Measurements from ENCODE around the gene CPA1.

CPA1 gene

GRCh38 chr7:130423501-130424037 is 43.3 kb downstream of the CPA1 start:
- H4K20me1 ChIP-seq (ENCODE audit: insufficient read depth, low read length): no peaks in the 10 kb centered on the region
- no peak overlapping the region for H3K4me3 ChIP-seq (ENCODE audit: low read depth, low read length, poor library complexity, severe bottlenecking)
- TF ChIP-seq EZH2 (IDR thresholded peaks at IDR 0.05; ENCODE audit: borderline replicate concordance, low read length) (no peak), CTCF (IDR thresholded peaks at IDR 0.05; ENCODE audit: low read length) (no peak)
- H3K4me1 ChIP-seq (ENCODE audit: insufficient read depth, low read length, severe bottlenecking): no peaks in the 10 kb centered on the region
- no peak overlapping the region for H3K9ac ChIP-seq (ENCODE audit: low read length)
- H3F3A ChIP-seq (ENCODE audit: insufficient read depth, low read length): no peaks in the 10 kb centered on the region
- no peak overlapping the region for H3K27ac ChIP-seq (ENCODE audit: low read depth, low read length, poor library complexity, severe bottlenecking)
- no peaks in the 10 kb centered on the region for H3K9me2 ChIP-seq (ENCODE audit: low read depth, low read length)
- H3K27me3 ChIP-seq (ENCODE audit: insufficient read depth, low read length): no peaks in the 10 kb centered on the region
- no peak overlapping the region for H2AFZ ChIP-seq (ENCODE audit: low read length)
- no peaks in the 10 kb centered on the region for H3K9me3 ChIP-seq (ENCODE audit: low read length)
- no peaks in the 10 kb centered on the region for H3K79me2 ChIP-seq (ENCODE audit: insufficient read depth, low read length)
- H3K36me3 ChIP-seq (ENCODE audit: insufficient read depth, low read length): peaks cover 33% of the 10 kb centered on the region; the same call in 1 of the 2 replicates
- H3K4me2 ChIP-seq (ENCODE audit: low read length): no peak overlapping the region

DNA sequence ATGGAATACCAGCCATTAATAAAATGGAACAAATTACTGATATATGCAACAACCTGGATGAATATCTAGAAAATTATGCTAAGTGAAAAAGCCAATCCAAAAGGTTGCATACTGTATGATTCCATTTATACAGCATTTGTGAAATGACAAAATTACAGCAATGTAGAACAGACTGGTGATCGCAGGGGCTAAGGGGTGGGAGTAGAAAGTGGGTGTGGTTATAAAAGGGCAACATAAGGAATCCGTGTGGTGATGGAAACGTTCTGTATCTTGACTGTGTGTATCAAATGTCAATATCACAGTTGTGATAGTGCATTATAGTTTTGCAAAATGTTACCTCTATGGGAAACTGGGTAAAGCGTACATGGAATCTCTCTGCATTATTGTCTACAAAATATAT is 45.5 kb downstream of the CPA1 start:
- H3K27ac ChIP-seq (ENCODE audit: low read depth, low read length, poor library complexity, severe bottlenecking): no peak overlapping the region
- H3K4me3 ChIP-seq (ENCODE audit: low read depth, low read length, poor library complexity, severe bottlenecking): no peak overlapping the region
- no peaks in the 10 kb centered on the region for H3K9me3 ChIP-seq (ENCODE audit: low read length)
- H3K4me2 ChIP-seq (ENCODE audit: low read length): no peak overlapping the region
- no peaks in the 10 kb centered on the region for H4K20me1 ChIP-seq (ENCODE audit: insufficient read depth, low read length)
- peaks cover 32% of the 10 kb centered on the region; the same call in 1 of the 2 replicates for H3K36me3 ChIP-seq (ENCODE audit: insufficient read depth, low read length)
- no peak for TF ChIP-seq EZH2 (IDR thresholded peaks at IDR 0.05; ENCODE audit: borderline replicate concordance, low read length)
- no peak for TF ChIP-seq CTCF (IDR thresholded peaks at IDR 0.05; ENCODE audit: low read length)
- H3K27me3 ChIP-seq (ENCODE audit: insufficient read depth, low read length): no peaks in the 10 kb centered on the region
- H3K9ac ChIP-seq (ENCODE audit: low read length): no peak overlapping the region
- no peaks in the 10 kb centered on the region for H3F3A ChIP-seq (ENCODE audit: insufficient read depth, low read length)
- H3K79me2 ChIP-seq (ENCODE audit: insufficient read depth, low read length): no peaks in the 10 kb centered on the region
- H2AFZ ChIP-seq (ENCODE audit: low read length): no peak overlapping the region
- no peaks in the 10 kb centered on the region for H3K9me2 ChIP-seq (ENCODE audit: low read depth, low read length)
- peaks cover 5% of the 10 kb centered on the region for H3K4me1 ChIP-seq (ENCODE audit: insufficient read depth, low read length, severe bottlenecking)

DNA sequence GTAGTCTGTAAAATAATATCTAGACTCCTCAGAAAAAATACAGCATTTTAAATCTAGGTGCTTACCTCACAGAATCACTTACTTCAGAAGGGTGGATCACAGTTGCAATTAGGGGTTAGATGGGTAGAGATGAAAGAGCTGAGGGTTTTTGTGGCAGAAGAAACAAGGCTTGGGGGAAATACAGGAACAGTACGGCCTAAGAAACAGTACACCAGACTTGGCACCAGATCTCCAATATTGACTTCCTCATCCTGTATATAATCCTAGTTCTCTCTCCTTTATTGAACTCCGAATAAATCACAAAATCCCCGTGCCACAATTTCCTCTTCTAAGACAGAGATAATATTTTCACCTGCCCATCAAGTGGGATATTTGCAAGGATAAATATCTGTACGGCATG is 46.3 kb downstream of the CPA1 start:
- Histone ChIP-seq H3K27ac (ENCODE audit: low read depth, low read length, poor library complexity, severe bottlenecking) (no peak overlapping the region), H3K36me3 (ENCODE audit: insufficient read depth, low read length) (peaks cover 24% of the 10 kb centered on the region; the same call in 1 of the 2 replicates), H3F3A (ENCODE audit: insufficient read depth, low read length) (no peaks in the 10 kb centered on the region), H3K4me2 (ENCODE audit: low read length) (no peak overlapping the region), H3K4me3 (ENCODE audit: low read depth, low read length, poor library complexity, severe bottlenecking) (no peak overlapping the region), H3K4me1 (ENCODE audit: insufficient read depth, low read length, severe bottlenecking) (peaks cover 5% of the 10 kb centered on the region), H3K79me2 (ENCODE audit: insufficient read depth, low read length) (no peaks in the 10 kb centered on the region), H4K20me1 (ENCODE audit: insufficient read depth, low read length) (no peaks in the 10 kb centered on the region), H2AFZ (ENCODE audit: low read length) (no peak overlapping the region), H3K9ac (ENCODE audit: low read length) (no peak overlapping the region), H3K9me3 (ENCODE audit: low read length) (no peaks in the 10 kb centered on the region), H3K9me2 (ENCODE audit: low read depth, low read length) (no peaks in the 10 kb centered on the region), H3K27me3 (ENCODE audit: insufficient read depth, low read length) (no peaks in the 10 kb centered on the region)
- TF ChIP-seq CTCF (IDR thresholded peaks at IDR 0.05; ENCODE audit: low read length) (no peak), EZH2 (IDR thresholded peaks at IDR 0.05; ENCODE audit: borderline replicate concordance, low read length) (no peak)
